ENCODE data around the gene GREM2.

The GREM2 gene

DNA sequence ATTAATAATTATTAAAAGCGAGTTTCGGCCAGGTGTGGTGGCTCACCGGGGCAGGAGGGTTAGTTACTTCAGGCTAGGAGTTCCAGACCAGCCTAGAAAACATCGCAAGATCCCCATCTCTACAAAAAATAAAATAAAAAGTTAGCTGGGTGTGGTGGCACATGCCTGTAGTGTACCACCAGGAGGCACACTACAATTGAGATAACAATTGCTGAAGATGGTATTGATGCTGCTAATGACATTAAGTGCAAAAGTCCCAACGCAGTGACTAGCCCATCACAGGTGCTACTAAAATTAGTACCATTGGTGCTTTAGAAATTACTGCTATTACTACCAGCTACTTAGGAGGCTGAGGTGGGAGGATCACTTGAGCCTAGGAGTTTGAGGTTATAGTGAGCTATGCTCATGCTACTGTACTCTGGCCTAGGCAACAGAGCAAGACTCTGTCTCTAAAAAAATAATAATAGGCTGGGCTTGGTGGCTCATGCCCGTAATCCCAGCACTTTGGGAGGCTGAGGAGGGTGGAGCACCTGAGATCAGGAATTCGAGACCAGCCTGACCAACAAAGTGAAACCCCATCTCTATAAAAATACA, 156.6 kb downstream of the GREM2 start:
- no peak for DNase-seq (ENCODE audit: low read depth)

DNA sequence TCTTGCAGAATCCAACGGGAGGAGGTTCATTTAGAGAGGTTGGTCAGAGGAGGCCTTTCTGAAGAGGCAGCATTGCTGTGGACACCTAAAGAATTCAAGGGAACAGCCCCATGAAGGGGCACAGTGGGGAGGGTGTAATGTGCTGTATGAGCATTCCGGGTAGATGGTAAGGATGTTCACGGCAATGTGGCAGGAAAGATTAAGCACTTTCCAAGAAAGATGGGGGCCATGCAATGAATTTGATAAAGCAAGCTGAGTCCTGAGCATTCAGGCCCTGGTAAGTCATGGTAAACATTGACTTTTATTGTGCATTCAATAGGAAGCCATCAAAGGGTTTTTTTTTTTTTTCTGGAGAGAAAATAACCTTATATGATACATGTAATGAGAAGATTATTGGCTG, 166.6 kb downstream of the GREM2 start:
- DNase-seq (ENCODE audit: low read depth), result no peak

DNA sequence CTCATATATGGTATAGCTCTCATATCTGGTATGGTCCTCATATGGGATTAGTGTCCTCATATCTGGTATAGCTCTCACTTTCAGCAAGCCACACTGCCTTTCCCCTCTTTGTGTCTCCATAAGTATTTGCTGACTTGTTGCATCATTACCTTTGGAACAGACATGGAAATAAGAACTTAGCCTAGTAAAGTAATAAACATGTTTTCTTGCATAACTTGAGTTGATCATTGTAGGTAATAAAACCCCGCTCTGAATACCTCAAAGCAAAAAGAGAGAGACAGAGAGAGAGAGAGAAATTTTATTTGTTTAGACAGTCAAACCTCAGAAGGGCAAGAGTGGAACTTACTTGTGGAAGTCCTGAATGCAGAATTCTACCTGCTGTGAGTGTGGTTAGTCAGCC, 170.3 kb downstream of the GREM2 start:
- no peak for DNase-seq (ENCODE audit: low read depth)
